Measurements from ENCODE around the gene CAVIN1. TPM values are rescaled to one million over a fixed set of nuclear protein-coding genes. Genes with fewer than 3 reads are reported as not detected.
A peak's percentile ranks its signal among the peaks of the same experiment; 100 is the strongest.
"Not testable (repeated sequence)": the region's sequence is repeated elsewhere in the genome, so short reads cannot be mapped to it uniquely, and the experiment has no call there.

Gene CAVIN1
- total RNA-seq, 1 donor from 2014 or later = 12.3 TPM

DNA sequence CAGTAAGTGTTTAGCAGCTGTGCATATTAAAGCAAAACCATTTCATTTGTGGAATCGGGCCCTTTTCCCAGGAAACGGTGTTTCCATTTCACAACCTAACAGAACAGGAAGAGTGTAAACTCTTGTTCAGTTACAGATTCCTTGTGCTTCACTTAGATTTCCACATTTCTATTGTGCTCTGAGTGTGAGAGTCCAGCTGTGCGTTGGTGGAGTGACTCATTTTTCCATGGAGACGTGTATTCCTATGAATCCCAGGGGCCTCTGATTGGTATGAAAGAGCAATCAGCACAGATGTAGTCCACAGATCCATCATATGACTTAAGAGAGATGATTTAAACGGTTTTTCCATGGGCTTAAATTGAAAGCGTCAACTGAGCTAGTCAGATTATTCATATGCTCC lies 13.3 kb upstream of the CAVIN1 start:
- DNase-seq (ENCODE audit: low spot score) (no peak), ATAC-seq (no peak)

DNA sequence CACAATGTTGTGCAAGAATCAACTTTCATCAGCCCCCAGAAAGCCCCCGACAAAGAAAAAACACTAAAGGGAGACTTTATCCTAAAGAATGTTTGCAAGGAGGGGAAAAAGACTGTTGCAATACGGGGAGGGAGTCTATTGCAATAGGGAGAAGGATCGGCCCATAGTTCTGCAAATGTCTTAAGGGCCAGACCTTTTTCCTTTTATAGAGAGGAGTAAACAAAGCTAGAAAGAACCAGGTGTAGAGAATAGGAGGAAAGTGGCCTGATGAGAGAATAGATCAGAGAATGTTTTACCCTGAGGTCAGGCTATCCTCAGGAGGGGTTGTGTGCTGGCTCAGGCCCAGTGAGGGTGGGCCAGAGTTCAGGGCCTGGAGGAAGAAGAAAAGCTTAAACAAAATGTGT lies 8.7 kb upstream of the CAVIN1 start:
- DNase-seq (ENCODE audit: low spot score) (no peak), ATAC-seq (no peak)

DNA sequence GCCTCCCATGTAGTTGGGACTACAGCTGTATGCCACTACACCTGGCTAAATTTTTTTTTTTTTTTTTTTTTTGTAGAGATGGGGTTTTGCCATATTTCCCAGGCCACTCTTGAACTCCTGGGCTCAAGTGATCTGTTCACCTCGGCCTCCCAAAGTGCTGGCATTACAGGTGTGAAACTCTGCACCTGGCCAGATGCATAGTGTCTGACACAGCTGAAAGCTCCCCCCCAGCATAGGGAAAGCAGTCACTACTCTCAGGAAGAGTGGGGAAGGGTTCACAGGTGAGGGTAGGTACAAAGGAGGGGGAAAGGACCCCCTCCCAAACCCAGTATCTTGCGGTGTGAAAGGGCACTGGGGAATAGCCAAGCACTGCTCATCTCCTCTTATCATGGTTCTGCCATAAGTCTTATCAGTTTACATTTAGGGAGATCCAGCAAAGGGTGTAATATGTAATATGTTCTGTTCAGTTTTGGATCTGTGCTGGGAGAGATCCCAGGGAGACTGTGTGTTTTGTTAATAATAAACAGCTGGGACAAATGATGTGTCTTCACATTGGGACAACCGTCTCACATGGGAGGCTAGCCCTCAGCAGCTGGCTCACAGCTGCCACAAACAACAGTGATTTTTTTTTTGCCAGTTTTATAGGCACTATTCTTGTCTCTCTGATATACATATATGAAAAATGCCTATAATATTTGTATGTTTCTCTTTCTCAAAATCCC lies 6.8 kb upstream of the CAVIN1 start:
- ATAC-seq (peak; percentile 25), DNase-seq (ENCODE audit: low spot score) (no peak)

DNA sequence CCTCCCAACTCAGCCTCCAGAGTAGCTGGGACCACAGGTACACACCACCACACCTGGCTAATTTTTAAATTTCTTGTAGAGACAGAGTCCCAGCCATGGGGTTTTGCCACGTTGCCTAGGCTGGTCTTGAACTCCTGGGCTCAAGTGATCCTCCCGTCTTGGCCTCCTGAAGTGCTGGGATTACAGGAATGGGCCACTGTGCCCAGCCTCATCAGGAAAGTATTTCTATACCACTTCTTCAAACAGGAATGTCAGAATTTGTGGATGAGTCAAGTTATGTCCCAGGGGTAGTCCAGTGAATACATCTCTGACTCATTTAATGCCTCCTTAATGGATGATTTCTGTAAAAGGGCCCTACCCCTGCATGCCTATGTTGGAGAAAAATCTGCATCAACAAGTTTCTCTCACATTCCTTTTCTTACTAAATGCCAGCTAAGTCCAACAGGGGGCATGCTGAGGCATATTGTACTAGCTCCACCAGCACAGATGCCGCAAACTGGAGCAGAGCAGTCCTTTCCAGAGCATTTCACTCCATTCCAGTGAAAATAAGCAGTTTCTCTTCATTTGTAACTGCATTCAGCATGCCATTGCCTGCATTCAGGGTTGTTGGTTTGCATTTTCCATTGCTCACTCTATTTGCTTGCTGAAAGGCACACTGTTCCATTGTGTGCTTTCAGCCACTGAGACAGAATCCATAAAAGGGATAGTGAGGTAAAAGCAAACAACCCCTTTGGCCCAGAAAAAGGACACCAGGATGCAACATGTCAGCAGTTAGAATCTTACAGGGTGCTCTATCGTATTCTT lies 5.3 kb upstream of the CAVIN1 start:
- DNase-seq (ENCODE audit: low spot score) = no peak
- ATAC-seq = peak; percentile 94

DNA sequence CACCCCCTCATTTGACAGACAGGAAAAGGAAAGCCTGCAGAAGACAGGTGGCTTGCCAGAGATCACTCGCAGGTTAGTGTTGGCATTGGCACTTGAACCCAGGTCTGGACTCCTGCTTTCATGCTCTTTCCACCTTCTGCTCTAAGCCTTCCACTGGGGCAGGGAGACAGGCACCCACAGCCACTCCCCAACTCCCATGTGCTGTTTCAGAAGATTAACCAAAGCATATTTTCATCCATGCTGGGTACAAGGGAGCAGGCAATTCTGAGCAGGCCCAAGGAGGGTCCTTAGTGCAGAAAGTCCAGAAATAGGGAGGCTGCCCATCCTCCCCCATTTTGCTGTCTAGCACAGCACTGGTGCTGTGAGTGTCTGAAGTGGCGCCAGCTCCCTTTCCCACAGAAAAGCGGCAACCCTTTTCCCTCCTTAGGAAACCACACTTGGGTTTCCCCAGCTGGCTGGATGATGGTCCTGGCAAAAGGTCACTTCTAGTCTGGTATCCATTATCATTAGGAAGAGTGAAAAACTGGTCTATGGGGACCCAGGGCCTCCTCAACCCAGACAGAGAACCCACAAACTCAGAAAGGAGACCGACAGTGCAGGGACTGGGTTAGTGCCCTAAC lies 2.0 kb upstream of the CAVIN1 start:
- DNase-seq (ENCODE audit: low spot score) (no peak), ATAC-seq (no peak)

DNA sequence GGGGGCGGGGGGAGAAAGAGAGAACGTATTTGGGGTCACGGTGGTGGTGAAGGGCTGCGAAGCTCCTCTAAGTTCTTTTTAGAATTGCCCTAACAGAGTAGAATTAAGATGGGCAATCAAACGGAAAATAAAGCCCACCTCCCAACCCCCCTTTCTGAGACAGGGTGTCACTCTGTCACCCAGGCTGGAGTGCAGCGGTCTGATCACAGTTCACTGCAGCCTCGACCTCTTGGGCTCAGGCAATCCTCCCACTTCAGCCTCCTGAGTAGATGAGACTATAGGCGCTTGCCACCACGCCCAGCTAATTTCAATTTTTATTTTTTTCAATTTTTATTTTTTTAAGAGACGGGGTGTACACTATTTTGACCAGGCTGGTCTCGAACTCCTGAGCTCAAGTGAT lies 710 bp upstream of the CAVIN1 start:
- ATAC-seq (no peak), DNase-seq (ENCODE audit: low spot score) (no peak)

DNA sequence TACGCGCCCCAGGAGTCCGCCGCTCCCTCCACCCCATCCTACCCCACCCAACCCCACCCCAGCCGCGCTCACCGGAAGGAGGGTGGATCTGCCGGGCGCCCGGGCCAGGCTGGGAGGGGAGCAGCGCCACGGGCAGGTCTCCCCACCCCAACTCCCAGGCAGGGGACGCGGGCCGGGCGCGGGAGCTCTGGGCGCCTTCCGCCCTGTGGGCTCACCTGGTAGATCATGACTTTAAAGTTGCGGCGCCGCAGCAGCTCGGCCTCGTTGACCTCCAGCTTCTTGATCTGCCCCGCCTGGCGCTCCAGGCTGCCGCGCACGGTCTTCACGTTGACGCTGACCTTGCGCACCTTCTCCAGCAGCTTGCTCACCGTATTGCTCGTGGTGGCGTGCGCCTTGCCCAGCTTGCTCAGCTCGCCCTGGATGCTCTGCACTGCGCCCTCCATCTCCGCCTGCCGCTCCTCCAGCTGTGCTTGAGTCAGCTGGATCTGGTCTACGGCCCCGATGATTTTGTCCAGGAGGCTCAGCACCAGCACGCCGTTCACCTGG lies 571 bp downstream of the CAVIN1 start:
- peak; percentile 51 for DNase-seq (ENCODE audit: low spot score)
- peak; percentile 39 for ATAC-seq

DNA sequence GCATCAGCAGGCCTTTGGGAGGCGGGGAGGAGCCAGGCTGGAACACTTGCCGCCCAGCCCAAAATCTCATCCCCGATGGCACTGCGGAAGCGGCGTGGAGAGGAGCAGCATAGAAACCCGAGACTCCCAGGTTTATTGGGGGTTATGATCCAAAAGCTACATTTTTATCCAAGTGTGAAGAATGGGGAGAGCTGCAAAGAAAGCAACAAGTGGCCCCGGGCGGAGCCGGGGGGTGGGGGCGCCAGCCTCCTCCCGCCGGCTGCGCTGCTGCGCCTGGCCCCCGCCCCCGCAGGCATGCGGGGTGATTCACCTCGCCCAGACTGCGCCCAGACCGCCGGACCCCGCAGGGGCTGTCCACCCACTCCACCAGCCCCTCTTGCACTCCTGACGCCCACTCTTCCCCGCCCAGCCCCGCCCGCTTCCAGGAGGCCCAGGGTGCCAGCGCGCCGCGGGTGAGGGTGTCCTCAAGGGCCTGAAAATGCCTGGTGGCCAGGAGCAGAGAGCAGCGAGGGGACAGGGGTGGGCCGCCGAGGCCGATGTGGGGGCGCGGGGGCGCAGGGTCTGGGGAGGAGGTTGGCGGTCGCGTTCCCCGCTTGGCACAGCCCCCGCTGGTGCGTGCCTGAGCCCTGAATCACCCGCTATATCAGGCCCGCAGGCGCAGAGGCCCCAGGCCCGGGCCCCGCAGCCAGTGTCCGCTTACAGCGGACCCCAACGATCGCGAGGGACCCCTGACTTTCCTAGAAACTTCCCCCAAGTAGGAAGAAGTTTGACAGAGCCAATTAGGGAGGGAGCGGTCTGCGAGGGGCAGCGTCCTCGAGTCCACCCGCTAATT lies 1.3 kb downstream of the CAVIN1 start:
- ATAC-seq = no peak
- peak; percentile 49 for DNase-seq (ENCODE audit: low spot score)

DNA sequence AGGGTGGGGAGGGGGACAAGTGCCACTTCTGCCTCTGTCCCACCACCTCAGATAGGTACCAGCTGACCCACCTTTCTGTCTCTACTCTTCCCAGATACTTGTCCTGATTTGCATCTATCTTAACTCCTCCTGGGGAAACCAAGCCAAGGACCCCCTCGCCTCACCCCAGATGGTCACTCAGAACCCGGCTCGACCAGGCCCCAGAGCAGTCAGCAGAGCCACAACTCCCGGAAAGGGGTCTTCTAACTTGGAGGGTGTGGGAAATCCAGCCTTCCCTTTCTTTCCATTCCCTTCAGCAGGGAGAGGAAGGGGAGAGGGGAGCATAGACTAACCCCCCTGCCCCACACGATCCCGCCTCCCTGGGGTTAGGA lies 1.9 kb downstream of the CAVIN1 start:
- ATAC-seq (no peak), DNase-seq (ENCODE audit: low spot score) (no peak)

DNA sequence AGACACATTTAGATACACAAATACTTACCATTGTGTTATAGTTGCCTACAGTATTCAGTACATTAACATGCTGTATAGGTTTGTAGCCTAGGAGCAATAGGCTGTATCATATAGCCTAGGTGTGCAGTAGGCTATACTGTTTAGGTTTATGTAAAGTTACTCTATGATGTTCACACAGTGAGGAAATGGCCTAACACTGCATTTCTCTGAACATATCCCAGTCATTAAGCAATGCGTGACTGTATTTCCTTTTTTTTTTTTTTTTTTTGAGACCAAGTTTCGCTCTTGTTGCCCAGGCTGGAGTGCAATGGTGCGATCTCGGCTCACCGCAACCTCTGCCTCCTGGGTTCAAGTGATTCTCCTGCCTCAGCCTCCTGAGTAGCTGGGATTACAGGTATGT lies 5.1 kb downstream of the CAVIN1 start:
- not testable (repeated sequence) for DNase-seq (ENCODE audit: low spot score); ATAC-seq

DNA sequence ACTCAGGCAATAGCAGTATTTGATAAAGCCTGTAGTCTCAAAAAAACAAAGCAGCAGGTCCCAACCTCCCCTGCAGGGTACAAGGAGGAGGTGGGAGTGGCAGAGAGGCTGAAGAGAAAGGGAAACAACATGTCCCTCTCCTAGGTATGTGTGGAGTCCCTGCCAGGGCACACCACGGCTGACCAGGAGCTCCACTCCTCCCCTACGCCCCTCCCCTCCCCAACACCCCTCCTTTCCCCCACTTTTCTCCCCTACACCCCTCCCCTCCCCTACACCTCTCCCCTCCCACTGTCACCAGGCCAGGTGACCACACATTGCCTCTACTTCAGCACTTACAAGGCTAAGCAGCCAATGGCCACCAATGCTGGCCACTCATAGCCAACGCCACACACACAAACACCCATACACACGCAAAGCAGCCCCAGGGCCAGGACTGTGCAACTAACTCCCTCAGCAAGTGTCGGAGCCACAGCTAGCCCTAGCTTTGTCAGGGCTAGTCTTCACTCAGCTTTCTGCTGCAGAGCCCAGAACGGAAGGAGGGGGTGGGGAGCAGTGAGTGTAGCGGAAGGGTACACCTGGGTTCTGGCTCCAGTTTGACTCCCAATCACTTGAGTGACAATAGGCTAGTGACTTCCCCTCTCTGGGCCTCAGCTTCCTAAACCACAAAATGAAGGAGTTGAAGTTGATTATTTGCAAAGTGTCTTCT lies 8.2 kb downstream of the CAVIN1 start:
- ATAC-seq (no peak), DNase-seq (ENCODE audit: low spot score) (no peak)

DNA sequence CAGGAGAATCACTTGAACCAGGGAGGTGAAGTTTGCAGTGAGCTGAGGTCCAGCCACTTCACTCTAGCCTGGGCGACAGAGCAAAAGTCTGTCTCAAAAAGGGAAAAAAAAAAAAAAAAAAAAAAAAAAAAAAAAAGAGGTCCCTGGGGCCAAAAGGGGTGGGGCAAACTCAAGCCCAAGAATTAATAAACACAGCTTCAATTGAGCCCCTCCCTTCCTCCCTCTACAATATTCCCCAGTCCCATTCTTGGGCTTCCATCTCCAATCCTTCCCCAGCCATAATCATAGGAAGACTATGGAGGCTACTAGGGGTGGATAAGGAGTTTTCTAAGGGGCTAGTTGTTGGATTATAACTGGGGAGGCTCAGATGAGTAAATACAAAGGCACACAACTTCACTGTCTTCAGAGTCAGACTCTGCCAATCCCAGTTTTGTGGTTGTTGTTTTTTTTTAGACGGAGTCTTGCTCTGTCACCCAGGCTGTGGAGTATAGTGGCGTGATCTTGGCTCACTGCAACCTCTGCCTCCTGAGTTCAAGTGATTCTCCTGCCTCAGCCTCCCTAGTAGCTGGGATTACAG lies 9.5 kb downstream of the CAVIN1 start:
- ATAC-seq (no peak), DNase-seq (ENCODE audit: low spot score) (no peak)

DNA sequence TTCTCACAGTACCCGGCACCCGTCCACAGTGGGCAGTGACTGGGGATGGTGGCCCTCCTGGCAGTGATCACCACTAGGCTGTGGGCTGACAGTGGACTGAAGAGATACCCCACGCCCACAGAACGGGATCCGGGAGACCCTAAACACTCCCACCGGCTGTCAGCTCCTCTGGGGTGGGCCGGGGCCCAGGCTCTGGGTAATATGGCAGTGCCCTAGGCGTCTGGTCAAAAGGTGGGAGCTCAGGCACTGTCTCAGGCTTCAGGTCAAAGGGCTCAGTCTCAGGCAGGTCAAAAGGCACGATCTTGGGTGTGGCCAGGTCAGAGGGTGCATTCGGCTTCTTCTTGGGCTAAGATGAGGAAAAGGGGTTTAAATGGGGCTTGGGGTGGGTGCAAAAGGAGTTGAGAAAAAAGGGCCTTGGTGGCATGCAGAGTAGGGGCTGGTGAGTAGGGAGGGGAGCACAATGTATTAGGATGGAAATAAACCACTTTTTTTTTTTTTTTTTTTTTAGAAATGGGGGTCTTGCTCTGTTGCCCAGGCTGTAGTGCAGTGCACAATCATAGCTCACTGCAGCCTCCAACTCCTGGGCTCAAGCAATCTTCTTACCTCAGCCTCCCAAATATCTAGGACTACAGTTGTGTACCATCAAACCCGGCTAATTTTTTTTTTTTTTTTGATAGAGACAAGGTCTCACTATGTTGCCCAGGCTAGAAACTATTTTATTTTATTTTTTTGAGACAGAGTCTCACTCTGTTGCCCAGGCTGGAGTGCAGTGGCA lies 11.0 kb downstream of the CAVIN1 start:
- DNase-seq (ENCODE audit: low spot score) (no peak), ATAC-seq (no peak)

DNA sequence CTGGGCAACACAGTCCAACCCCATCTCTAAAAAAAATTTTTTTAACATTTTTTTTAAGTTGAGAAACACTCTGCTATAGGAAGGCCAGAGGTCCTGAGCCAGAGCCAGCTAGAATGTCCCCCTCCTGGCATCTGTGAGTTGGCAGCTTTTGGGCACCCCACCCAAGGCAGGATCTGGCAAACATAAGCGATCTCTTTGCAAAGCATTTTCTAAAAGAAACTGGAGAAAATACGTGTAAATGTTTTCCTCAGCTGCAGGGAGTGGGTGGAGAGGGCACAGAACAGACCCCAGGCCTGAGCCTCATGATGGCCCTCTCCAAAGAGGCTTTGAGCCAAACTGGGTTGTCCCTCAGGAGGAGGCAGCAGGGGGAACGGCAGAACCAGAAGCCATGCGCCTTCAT lies 11.7 kb downstream of the CAVIN1 start:
- DNase-seq (ENCODE audit: low spot score) (no peak), ATAC-seq (no peak)

DNA sequence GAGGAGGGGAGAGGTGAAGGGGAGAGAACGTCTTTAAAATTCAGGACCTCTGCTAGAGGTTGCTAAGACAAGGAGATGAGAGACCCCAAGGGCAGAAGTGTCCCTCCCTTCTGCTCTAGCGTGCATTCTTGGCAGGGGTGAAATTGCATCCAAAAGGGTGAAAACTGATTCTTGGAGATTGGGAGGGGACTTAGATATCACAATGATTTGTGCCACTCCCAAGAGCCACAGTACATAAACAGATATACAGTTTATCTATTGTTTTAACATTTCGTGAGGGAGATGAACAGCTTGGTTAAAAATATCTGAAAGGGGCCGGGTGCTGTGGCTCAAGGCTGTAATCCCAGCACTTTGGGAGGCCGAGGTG lies 12.8 kb downstream of the CAVIN1 start:
- no peak for DNase-seq (ENCODE audit: low spot score)
- no peak for ATAC-seq

DNA sequence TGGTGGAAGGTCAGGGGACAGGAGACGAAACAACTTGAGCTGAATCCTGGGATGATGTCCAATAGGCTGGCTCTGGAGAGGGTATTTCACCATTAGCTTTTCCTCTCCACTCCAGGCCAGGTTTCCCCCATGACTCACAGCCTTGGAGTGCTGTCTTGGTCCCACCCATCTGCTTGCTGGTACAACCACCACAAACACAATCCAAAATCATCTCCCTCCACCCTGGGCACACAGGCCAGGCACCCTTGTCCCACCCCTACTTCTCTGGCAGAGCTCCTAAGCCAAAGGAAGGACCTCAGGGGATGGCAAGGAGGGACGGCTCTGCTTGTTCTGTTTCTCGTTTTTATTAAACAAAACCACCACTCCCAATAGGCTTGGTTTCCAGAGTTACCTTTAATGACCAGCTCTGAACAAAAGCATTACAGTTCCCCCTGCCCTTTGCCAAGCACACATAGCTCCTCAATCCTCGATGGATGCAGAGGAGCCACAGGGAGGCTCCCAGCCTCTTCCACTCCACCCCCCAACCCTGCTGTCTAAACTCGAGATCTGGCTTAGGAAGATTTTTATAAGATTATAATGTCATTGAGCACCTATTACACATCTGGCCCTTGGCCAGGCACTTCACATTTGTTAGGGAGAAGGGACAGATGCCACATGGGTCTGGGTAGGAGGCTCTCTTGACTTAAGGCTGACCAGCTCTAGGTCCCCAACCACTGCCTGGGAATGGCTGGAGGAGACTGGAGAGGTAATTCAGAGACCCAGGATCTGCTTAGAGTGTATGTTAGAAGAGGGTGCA lies 13.3 kb downstream of the CAVIN1 start:
- ATAC-seq (no peak), DNase-seq (ENCODE audit: low spot score) (no peak)

DNA sequence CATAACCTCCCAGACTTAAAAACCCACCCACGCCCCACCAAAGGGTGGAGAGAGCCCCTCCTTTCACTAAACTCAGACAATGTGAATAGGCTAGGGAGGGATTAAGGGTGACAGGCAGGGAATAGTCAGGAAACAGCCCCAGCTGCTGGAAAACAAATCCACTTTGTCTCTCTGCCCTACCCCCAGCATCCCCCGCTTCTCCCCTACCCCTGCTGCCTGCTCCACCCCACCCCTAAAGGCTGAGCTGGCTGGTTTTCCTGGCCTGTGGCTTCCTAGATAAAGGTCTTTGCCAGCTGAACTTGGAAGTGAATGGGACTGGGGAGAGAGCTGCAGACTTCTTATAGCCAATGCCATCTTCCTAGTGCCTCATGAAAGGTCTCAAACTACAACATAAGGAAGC lies 15.0 kb downstream of the CAVIN1 start:
- ATAC-seq (no peak), DNase-seq (ENCODE audit: low spot score) (no peak)

DNA sequence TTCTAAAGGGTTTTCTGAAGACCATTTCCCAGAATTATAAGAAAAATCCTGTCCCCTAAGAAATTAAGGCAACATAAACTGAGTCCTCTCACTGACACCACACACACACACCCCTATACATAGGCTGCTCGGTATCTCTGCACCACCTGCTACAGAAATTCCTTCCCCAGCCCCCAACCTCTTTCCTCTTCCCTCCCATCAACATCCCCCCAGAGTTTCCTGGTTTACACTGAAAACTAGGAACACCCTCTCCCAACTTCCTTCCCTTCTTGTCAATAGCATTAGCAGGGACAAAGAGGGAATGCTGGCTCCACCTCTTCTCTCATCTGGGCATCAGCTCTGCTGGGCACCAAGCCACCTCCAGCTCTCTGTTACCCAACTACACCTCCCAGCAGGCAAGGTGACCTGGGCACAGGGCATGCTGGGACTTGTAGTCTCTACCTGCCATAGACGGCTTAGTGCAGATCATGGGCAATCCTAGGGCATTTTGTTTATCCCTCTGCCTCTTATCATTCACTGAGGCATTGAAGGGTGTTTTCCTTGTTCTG lies 15.7 kb downstream of the CAVIN1 start:
- peak; percentile 92 for DNase-seq (ENCODE audit: low spot score)
- ATAC-seq = peak; percentile 94
